ENCODE results near the gene NHS.

The NHS gene

DNA sequence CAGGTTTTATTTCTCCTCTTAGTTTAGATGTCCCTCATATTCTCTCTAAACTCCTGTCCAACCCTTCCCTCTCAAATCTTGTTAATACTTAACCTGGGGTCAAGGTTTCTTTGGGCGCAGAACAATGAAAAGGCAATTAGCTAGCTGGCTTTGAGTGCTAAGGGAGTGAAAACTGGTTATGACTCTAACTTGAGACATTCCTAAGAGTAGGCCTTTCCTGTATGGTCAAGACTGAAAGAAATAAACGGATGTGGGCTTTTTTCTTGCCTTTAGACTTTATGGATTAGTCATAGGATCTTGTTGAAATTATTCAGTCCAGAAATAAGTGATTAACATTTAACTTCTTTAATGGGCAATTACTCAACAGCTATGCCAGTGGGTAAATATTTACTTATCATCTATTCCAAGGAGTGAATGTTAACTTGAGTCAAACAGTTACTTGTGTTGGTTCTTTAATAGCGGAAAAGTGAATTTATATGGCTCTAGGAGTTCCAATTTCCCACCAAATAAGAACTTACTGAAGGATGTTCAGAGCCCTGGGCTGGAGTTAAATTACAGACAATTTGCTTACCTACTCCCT, 220.5 kb downstream of the NHS start:
- peak; percentile 67 for DNase-seq

DNA sequence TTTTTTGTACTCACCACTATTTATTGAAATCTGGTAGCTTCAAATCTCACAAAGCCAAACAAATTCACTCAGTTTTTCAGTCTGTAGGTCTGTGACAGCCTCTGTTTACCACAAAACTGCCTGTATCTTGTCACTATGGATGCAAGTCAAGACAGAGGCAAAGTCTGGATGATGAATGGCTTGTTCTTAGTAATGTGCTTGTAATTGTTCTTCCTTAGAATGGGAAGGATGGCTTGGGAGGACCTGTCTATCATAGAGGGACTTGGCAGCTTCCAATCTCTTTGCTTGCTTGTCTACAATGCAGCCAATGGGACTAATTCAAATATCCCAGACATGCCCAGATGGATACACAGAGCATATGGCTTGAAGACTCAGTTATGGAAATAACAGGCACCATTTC, 221.1 kb downstream of the NHS start:
- DNase-seq: no peak

DNA sequence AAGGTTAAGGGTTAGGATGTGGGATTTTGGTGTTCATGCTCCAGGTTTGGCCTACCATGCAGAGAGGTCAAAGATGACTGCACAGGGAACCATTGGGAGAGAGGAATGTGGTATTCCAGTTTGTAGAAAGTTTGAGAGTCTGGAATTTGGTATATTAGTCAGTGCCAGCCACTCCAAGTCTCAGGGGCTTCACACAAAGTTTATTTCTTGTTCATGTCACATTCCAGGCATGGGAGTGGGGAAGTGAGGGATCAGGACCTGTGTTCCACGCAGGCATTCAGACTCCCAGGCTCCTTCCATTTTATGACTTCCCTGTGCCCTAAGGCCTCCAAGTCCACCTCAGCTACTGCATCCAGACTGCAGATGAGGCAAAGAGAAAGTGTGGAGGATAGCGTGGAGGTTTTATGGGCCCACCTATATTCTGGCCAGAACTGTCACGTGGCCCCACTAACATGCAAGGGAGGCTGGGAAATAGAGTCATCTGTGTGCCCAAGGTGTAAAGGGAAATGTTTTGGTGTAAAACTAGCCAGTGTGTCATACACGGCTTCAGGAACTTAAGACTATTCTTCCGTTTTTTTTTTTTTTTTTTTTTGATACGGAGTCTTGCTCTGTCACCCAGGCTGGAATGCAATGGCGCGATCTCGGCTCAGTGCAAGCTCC, 221.7 kb downstream of the NHS start:
- no peak for DNase-seq

DNA sequence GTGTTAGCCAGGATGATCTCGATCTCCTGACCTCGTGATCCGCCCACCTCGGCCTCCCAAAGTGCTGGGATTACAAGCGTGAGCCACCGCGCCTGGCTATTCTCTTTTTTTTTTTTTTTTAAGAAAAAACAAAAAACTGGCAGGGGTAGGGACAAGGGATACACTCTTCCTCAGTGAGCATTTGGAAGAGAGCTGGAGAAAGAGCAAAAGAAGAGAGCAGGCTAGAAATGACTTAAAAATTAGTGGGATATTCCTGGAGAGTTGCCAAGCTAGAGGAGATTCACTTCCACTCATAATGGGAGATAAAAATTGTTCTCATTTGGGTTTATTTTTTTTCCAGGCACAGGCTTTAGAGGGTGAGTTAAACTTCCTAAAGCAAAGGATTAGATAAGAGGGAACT, 222.3 kb downstream of the NHS start:
- DNase-seq: no peak

DNA sequence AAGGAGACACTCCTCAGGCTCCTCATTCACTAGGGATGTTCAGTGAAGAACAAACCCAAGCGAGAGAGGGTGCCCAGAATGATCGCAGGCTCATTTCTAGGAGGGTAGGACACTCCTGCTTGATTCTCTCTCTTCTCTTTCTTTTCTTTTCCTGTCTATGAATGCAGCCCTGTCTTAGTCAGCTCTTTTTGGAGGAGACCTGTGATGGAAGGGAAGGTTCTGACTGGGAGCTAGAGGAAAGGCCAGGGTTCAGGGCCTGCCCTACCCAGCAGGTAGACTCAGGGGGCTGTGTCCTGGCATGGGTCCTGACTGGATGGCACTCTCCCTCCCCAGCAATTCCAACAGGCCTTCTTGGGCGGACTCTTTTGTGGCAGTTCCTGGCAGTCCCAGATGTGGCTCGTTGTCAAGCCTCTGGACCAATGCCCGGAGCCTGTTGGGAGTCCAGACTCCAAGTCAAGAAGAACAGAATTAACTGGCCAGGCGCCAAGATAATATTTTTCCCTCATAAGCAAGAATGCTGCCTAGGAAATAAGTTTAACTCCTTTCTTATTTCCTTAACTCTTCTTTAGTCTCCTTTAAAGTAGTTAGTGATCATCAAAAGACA, 222.9 kb downstream of the NHS start:
- DNase-seq: peak; percentile 57

DNA sequence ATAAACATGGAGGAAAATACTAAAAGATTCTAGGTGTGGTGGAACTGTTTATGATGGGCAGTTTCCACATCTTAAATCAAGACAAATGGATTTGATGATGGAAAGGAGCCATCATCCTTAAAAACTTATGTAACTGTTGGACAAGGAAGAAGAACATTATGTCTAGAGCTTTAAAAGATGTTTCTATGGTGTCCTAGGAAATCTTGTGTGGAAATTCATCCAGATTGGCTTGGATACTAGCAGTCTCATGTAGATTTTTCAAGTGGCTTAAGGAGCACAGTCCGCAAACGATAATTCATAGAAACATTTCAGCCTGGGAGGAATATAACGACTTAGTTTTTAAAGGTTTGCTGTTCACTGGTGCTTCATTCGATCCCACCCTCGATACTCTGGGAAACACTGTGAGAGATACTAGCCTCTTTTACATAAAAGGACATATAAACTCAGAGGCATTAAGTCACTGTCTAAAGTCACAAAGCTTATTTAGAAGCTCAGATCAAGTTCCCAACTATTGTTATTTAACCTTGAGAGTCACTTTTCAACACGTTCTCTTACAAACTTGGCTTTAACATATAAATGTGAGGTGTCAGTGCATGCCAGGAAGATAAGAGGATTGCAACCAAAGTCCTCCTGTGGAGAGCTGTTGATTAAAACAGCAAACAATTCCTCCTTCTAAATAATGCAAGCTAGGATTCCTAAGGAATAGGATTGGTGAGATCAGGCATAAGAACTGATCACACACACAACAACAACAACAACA, 226.6 kb downstream of the NHS start:
- DNase-seq: no peak

DNA sequence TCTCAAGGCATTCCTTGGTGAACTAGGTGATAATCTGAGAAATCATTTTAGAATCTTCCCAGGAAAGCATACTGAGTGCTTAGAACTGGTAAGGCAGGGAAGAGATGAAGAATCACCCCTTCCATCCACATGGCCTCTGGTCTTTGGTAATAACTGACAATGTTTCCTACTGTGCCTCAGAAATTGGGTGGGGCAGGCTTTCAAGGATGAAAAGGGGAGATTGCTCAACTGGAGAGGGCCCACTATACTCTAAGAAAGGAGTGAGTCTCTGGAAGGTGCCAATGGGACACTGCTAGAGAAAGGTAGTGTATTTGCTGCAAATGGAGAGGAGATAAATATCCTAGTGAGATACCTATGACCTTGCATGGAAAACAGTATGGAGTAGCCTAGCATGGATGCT, 227.2 kb downstream of the NHS start:
- DNase-seq: no peak

DNA sequence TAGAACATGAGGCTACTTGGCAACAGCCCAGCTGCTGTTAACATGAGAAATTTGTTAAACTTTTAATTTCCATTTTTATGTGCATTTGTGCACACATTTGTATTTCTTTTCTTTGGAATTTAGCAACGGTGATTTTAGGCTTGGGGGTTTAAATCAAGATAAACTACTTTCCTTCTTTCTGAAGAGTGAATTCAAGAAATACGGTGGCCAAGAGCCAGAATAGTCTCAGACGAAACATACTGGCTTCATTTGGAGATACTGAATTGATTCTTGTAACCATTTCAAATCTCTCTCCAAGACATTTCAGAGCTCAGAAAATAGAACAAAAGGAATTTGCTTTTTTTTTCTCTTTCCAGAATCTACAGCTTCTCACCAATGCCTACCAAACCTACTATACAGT, 228.2 kb downstream of the NHS start:
- DNase-seq: no peak

DNA sequence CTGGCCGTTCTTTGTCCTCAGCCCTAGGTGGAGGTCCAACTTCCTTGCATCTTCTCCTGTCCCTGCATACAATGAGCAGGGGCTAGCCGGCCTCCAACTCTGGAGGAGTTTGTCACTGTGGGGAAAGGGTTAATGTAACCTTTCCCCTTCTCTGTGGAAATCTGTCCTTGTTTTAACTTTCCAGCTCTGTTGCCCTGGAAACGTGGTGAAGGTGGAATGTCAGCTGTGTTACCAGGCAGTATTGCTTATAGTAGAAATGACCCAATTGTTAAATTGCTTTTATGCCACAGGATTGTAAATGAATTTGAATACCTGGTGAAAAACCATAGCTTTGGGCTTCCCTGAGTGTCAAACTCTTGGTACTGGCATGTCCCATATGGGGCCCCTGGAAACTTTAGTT, 230.7 kb downstream of the NHS start:
- DNase-seq: no peak

DNA sequence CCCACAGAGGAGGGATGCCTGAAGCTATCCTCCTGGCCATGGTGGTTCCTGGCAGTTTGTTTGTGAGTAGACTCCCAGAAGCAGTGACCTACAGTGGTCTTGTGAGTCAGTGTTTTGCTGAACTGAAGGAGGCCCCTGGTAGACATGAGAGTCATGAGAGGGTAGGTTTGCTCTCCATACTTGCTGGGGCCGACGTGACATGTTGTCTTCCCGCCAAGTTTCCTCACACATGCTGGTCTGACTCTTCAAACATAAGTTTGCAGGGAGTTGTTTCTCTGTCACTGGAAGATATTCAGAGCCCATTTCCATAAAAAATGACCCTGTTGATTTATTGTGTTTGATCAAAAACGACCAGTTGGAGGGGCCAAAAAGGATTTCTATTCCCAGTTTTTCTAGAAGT, 231.2 kb downstream of the NHS start:
- no peak for DNase-seq

DNA sequence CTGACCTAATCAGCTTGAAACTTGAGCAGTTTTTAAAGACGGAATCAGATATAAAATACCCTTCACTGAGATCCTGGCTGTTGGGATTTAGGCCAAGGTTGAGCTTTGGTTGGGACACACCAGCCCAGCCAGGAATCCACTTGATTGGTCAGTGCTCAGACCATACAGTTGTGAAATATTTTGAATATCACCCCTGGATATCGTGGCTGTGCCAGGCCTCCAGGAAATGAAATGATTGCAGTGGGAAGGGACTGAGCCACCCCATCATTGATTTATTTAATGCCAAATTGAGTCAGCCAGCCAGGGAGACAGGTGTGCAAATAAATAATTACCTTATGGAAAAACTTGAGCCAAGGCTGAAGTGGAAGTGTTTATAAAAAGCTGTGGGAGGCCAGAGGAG, 233.9 kb downstream of the NHS start:
- no peak for DNase-seq

DNA sequence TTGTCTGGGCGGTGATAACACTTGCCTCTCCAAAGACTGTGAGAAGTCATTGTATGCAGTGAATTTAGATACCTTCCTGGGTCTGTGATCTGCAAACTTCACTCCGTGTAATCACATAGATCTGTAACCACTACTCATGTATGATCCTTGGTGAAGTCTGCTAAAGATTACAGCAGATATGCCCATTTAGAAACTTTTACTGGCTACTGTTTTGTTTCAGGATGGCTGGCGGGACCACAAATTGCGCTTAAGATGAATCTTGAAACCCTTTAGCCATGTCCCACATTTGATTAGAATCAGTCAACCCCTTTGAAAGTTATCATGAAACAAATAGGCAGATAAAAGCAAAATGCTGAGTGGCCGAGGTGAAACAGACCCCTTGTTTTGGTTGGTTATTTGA, 235.8 kb downstream of the NHS start:
- no peak for DNase-seq

DNA sequence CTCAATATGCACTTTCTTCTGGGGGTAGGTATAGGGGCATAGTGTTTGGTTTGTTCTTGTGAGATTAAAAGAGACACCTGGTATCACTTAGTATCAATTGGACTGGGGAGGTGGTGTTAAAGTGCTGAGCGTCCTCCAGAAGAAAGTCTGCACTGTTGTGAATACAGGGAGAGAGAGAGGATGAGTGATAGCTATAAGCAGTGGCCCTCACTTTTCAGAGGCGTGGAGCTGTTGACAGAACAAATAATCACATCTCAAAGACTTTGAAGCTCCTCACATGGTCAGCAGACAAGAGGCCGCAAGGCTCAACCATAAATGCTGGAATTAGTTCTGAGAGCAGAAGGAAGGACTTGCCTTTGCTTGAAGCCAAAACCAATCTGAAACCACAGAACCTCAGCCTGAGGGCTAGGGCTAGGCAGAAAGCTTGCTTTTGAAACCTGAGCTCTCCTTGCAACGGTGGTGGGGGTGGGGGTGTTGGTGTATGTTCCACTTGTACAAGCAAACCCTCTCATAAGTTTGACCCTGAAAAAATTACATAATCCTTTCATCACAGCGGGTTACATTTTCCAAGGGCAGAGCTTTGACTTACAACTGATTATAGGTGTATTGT, 239.1 kb downstream of the NHS start:
- peak; percentile 58 for DNase-seq

DNA sequence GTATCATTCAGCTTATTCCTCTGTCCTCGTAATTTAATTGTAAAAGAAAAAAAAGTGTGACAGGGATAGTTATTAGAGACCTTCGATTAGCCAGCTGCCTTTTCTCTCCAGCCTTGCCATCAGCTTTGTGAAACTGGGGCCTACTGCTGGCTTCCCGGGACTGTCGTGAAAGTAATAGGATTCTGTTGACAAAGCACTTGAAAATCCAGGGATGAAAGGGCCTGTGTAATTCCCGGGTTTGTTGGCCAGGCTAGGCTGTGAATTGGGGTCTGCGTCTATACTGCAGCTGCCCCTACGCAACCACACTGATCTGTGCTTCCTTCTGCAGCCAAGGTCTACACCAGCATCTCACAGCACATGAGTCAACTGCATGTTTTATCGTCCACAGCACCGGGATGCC, 241.9 kb downstream of the NHS start:
- DNase-seq: no peak

DNA sequence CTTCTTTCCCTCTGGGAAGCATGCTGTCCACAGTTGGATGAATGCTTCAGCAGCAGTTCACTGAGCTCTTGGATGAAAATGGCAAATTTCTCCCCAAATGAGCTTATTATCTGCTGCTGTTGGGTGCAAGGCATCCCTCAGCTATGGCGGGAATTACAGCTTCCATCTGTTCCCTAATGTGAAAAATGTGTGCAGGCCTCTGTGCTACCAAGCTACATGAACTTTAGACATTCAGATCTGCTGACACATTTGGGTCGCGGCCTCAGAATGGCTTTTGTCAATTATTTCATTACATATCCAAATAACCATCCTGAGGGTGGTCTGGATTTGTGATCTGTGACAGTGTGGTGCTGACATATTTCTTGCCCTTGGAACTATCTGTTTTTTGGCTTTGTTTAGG, 242.8 kb downstream of the NHS start:
- DNase-seq: peak; percentile 85

DNA sequence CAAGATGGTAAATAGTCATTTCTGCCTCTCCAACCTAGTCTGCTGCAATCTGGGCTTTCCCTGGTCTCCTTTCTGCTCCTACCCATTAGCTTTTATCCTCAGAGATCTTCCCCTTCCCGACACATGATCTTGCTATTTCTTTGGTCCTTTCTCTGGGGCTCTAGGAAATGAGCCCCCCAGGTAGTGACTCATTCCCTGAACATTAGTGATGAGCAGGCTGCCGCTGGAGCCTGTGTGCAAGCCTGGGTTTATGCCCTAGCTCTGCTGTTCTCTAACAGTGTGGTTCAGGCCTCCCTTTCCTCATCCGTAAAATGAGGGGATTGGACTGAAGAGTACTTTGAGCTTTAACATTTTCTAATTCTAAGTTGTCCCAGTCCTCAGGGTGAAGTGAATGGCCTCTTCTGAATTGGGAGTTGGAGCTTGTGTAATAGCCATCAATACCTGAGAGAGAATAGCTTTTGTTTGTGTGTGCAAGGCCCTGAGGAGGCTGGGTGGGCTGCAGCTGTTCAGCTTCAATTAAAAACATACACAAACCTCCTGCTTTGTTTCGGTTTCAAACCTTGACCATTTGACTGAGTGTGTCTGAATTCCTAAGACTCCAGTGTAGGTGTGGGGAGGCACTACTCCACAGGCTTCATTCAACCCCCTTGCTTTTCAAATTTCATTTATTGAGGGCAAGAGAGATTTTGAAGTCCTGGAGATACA, 246.7 kb downstream of the NHS start:
- peak; percentile 18 for DNase-seq

DNA sequence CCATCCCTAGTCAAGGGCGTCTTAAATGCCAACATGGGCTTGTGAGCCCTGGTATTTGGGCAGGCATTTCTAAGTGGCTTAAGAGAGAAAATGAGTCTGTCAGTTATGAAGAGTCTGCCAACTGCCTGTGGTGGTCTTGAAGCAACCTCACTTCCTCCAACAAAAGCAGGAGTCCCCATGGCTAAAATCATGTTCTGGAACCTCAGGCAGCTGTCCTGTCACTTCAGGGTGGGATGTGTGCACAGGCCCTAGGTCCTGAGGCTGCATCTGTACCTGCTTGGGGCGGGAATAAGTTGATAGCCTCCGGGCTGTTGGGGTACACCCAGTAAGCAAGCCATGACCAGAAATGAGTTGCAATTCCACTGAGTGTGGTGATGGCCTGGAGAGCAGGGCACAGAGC, 247.3 kb downstream of the NHS start:
- DNase-seq: no peak

DNA sequence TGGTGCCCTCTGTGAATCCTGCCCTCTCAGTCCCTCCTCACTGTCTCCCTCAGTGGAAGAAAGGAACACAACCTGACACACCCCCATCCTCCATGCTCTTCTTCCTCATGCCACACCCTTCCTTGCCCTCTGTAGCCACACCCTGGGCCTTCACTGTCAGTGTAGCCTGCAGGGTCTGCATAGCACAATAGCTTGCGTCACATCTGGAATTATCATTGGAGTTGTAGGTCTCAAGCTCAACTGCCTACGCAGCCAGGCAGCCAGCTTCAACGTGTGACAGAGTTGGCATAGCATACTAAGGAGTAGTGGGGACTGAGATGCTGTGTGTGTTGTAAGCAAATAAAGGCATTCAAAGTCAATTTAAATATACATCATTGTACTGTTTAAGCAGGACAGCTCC, 248.8 kb downstream of the NHS start:
- DNase-seq: no peak

DNA sequence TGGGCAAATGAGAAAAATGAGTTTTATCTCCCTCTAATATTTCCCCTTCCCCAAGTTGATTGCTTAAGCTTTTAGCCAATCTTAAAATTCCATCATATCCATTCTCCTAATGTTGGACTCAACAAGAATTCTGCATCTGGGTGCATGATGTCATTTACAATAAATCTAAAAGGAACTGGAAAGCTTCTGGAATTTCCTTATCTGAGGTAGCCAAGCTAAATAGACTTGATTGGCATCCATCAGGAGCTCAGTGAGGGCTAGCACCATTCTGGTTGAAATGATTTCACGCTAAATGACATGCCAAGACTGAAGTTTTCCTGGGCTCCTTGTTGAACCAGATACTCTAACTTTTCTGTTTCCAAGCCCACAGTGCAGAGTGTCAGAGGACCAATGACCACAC, 252.0 kb downstream of the NHS start:
- DNase-seq: peak; percentile 28

DNA sequence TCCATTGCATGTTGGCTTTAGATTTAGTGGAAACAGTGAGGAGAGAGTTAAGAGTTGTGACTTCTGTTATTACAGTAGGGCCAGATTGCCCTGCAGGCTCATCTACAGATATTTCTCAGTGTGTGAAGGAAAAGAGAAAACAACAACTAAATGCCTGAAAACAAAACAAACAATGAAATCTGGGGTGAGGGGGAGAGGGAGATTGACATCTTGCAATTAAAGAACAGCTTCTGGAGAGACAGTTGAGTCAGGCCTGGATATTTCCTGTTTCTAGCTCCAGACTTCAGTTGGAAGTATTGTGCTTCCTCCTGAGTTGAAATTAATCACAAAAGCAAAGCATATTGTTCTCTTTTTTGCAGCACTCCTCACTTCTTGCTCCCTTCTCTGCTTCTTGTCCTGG, 254.0 kb downstream of the NHS start:
- DNase-seq: no peak

DNA sequence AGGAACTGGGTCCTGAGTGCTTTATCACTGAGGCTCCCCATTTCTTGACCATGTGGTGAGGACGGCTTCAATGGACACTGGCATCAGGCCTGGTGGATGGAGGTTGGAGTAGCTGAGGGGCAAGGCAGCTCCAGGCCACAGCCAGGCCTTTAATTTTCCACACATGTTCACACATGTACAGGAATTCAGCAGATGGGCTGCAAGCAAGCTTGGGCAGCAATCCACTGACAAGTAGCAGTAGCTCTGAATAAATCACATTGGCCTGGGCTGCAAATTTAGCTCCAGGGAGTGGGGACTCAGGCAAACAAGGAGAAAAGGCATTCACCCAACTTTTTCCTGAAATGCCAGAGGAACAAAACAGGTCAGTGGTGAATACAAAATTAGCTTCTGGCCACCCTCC, 254.5 kb downstream of the NHS start:
- no peak for DNase-seq

DNA sequence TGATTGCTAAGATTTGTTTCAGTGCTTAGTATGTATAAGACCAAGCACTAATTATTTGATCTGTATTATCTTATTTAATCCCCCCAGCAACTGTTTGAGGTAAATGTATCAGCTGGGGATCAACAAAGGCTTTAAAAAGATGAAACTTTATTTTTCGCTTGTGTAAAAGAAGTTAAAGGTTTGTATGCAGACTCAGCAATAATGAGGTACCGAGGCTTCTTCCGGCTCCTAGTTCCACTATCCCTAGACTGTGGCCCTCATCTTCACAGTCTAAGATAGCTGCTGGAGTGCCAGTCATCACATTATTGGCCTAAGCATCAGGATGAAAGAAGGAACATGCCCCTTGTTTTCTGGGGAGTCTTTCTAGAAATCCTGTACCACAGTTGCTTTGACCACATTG, 256.6 kb downstream of the NHS start:
- DNase-seq: no peak

DNA sequence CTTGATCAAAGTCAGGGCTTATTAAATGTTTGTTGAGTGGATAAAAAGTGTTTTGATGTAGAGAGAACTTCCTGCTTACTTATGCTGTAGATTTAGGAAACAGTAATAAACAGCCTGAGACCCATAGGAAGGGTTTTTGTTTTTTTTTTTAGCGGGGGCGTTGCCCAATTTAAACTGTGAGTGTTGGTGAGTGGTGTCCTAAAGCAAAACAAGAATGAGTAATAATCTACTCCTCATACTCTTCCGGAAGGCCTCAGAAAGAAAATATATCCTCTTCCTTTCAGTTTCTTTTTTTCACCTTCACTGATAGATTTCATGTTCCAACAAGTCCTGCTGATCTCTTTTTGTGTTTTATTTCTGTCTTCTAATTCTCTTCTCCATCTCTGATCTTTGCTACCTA, 257.9 kb downstream of the NHS start:
- no peak for DNase-seq
